CD4-positive, alpha-beta T cell treated with Interleukin-2 at 100 ng/mL for 4 hours (primary cell): ENCODE measurements around the gene HSPBP1.

ENCODE experiments used
- DNase-seq: peaks from one replicate; pipeline ENCODE4 v3.0.0-alpha.2; 2020; ENCODE audit warnings: low spot score

HSPBP1 gene

DNA sequence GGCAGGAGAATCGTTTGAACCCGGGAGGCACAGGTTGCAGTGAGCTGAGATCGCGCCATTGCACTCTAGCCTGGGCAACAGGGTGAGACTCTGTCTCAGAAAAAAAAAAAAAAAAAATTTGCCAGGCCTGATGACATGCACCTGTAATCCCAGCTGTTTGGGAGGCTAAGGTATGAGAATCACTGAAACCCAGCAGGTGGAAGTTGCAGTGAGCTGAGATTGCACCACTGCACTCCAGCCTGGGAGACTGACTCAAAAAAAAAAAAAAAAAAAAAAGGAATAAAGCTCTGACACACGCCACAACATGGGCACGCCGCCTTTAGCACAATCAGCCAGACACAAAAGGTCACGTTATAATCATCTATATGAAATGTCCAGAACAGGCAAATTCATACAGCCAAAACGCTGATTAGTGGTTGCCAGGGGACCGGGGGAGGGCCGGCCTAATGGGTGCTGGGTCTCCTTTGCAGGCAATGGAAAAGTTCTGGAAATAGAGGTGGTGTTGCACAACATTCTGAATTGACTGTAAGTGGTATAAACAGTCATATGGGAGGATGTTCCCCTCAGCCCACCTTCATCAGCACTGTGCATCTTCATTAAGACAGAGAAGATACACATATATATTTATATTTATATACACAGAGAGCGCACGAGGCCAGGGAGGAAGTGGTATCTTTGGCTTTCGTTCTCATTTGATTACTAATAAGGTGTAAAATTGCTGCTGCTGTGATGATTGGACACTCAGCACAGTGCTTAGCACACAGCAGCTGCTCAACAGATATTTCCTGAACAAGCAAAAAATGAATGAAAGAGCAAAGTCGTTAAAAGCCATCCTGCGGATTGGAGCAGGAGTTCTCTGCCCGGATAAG lies 3.8 kb downstream of the HSPBP1 start:
- DNase-seq: peak; percentile 45

DNA sequence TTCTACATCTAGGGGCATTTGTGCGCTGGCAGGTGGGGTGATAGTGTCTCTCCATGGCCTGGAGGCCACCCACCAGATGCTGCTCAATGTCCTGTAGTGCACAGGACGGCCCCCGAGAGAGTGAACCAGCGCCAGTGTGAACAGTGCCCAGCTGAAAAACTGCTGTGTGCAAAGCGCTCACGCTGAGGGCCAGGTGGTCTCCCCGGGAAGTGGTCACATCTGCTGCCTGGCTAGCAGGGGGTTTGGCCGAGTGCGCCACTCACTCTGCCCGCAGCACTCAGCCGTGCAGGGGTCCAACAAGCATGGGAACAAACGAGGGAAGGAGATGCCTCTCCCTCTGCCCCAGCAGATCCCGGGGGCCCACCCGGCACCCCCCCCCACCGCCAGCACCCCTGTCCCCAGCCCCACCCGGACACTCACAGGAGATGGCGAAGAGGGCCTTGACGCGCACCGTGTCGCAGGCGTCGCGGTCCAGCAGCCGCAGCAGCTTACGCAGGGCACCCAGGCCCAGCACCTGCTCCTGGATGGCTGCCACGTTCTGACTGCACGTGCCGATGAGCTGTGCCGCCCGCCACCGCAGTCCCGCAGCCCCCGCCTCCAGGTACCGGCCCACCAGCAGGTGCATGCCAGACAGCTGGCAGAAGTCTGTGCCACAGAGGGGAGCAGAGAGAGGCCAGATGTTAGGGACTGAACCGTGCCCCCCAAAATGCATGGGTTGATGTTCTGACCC lies 5.8 kb downstream of the HSPBP1 start:
- DNase-seq: no peak

DNA sequence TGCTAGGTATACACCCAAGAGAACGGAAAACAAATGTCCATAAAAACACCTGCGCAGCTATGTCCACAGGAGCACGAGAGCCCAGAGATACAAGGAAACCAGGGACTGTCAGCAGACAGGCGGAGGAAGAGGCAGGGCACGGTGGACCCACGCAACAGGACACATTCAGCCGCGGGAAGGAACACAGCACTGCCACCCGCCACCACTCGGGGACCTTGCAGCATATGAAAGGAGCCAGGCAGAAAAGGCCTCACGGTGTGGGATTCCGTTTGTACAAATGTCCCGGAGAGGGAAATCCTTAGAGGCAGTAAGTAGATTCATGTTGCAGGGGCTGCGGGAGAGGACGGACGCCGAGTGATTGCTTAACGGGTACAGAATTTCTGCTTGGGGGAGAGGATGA lies 7.8 kb downstream of the HSPBP1 start:
- DNase-seq: no peak

DNA sequence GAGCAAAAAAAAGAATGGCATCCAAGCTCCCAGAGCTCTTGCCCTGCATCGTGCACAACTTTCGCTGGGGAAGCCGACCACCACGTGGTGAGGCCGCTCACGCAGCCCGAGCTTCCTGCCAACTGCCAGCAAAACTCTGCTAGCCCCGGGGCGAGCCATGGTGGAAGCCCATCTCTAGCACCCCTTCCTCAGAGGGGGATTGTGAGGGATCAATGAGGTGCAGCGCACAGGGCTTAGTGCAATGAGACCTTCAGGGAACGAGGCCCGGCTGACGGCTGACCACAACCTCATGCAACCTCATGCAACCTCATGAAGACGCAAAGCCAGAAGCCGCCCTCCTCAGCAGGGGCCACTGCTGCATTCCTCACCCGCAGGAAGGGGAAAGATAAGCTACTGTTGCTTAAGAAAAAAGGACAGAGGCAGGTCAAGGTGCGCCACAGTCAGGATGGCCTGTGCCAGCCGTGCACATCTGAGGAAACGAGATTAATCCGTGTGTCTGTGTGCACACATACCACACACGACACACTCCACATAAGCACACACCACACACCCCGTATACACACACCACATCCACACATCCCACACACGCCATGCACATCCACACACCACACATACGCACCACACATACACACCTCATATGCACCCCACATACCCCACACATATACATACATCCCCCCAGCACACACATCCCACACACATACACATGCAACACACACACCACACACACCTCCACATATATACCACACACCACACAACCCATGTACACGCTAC lies 9.6 kb downstream of the HSPBP1 start:
- DNase-seq: no peak

DNA sequence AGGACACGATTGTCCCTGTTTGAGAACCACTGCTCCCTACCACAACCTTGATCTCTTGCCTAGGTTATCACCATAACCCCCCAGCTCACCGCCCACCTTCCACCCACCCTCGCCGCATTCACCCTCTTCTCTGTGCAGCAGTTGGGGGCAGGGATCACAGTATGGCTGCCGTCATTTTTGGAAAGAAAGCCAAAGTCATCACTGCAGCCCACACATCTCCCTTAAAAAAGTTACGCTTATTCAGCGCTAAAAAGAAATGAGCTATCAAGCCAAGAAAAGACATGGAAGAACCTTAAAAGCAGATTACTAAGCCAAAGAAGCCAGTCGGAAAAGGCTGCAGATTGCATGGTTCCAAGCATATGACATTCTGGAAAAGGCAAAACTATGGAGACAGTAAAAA lies 10.6 kb downstream of the HSPBP1 start:
- DNase-seq: no peak

DNA sequence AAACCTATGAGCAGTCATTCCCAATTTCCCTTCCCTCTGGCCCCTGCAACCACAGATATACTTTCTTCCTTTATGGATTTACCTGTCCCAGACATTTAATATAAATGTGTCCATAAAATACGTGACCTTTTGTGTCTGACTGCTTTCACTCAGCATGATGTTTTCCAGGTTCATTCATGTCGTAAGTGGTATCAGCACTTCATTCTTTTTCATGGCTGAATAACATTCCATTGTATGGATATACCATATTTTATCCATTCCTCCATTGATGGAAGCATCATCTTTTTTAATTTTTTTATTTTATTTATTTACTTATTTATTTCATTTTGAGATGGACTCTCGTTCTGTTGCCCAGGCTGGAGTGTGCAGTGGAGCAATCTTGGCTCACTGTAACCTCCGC lies 13.1 kb downstream of the HSPBP1 start:
- no peak for DNase-seq

DNA sequence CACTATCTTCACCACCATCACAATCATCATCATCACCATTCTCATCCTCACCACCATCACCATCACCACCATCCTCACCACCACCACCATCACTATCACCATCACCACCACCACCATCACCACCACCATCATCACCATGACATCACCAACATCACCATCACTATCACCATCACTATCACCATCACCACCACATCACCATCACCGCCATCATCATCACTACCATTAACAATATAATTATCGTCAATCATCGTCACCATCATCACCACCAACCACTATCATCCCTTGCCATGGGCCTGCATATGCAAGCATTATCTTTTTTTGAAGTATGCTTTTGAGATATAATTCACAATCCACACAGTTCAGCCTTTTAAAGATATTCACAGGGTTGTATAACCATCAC lies 13.5 kb downstream of the HSPBP1 start:
- DNase-seq: no peak

DNA sequence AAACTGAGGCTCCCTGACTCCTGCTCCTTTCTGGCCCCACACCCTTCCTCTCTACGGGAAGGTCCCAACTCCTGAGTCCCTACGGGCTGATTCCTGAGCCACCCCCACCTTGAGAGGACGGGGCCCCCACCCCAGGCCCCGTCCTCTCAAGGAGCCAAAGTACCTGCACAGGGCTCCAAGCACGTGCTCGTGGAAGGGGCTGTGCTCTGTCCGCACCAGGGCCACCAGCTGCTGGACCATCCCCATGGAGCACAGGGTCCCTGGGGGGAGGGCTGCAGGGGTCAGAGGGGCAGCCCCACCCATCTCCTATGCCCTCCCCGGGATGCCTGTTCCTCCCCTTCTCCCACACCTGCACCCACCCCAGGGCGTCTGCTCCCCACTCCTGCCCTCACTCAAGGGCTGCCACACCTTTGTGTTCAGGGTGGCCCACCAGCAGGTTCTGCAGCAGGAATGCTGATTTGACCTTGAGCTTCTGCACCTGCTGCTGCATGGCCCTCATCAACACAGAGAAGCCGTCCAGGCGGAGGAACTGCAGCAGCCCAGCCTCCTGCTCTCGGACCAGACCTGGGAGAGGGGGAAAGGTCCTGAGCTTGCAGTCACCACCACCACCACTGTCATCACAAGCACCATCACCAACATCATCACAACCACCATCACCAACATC lies 14.1 kb downstream of the HSPBP1 start:
- DNase-seq: no peak

DNA sequence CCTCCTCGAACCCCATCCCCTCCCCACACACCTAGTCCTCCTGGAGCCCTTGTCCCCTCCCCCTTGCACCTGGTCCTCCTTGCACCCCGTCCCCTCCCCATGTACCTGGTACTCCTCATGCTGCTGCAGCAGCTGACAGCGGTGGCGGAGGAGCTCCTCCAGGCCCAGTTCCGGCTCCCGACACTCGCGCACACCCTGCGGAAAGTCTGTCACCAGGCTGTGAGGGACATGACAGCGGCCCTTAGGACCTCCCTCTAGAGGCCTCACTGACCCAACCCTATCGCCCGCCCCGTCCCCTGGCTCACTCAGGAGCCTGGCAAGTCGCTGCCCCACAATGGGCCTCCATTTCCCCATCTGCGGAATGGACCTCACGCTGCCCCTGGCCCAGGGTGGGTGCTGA lies 14.7 kb downstream of the HSPBP1 start:
- DNase-seq: no peak

DNA sequence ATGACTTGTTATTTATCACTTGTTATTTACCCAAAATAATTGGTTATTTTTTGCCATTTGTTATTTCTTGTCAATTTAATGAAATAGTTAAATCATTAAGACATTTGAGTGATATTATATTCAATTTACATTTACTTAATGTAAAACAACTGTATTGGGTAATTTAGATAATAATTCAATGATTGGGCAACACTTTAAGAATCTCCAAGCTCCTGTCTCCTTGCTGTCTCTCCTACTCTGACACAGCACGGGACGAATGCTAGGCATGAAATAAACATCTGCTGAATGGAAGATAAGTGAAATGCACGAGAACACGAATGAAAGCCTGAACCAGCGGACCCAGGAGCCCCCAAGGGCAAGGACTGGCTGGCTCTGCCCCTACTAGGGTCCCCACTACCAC lies 15.4 kb downstream of the HSPBP1 start:
- DNase-seq: no peak

DNA sequence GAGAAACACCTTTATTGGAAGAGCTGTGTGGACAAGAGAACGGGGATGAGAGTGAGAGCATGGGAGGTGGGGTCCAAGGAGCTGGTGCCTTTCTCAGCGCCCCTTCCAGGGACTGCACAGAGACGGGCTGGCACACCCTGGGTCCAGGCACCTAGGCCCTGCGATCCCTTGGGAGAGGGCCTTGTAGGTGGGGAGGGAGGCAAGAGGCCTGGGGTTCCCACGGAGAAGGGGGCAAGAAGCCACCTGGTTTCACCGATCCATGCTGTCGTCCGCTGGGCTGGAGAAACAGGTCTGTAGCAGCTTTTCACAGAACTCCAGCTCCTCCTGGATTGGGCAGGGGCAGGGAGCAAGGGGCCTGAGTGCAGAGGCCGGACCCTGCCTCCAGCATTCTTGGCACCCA lies 17.6 kb downstream of the HSPBP1 start:
- DNase-seq: no peak

DNA sequence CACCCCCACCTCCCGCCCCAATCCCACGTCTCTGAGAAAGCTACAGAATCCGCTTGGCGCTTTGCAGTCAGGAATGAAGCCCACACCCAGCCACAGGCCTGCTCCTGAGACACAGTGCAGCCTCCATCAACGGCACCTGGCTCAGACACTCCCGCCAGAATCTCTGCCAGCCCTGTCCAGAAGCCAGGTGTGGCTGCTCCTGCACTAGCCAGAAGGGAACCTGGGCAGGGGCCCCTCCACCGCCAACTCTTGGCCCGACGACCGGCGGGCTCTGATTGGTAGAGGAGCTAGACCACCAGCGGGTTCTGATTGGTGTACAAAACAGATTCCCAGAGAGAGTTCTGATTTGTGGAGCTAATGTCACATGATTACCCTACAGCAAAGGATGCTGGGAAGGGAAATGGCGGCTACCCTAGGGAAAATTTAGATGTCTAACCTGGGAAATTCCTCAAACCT lies 18.2 kb downstream of the HSPBP1 start:
- DNase-seq: no peak

DNA sequence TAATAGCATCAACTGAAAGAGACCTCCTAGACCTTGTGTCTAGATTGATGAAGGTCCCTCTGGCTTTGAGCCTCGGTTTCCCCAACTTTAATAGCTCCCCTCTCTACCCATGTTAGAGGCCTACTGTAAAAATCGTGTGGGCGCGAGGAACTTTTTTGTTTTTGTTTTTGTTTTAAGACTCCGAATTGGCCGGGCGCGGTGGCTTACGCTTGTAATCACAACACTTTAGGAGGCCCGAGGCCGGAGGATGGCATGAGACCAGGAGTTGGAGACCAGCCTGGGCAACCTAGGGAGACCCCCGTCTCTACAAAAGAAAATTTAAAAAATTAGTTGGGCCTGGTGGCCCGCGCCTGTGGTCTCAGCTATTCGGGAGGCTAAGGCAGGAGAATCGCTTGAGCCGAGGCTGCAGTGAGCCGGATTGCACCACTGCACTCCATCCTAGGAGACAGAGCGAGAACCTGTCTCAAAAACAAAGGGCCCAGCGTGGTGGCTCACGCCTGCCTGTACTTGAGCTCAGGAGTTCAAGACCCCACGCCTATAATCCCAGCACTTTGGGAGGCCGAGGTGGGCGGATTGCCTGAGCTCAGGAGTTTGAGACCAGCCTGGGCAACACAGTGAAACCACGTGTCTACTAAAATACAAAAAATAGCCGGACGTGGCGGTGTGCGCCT lies 20.2 kb downstream of the HSPBP1 start:
- DNase-seq: no peak

DNA sequence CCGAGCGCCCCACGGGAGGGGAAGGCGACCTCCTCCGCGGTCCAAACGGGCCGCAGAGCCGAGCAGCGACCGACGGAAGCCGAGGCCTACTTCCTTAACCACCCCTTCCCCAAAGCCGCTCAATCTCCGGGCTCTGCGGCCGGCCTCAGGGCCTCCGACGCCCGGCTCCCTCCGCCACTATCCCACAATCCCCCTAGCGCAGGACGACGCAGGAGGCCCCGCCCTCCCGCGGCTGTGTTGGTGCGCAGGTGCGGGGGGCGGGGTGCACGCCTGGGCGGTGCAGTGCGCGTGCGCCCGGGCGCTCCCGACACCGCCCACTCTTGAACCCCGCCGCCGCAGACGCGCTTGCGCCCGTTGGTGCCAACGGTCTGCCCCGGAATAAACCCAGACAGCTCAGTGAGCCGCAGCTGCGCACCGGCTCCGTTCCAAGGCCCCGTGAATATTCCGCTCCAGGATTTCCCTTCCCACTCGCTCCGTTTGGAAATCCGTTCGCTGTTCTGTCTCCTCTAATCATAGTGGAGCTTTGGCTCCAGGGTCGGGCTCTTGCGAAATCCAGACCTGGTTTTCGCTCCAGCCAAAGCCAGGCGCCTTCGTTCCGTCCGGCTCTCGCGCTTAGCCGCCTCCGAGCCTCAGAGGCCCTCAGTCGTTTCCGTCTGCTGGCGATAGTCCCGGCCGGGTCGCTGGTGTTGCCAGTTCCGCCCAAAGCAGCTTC lies 20.9 kb downstream of the HSPBP1 start, which contains the start of gene PPP6R1:
Gene PPP6R1, minus strand, starts transcription at position 190 of the 712 bp plus-strand sequence. CDS start 11,914 bp downstream, outside the sequence.
- peak; percentile 94 for DNase-seq

DNA sequence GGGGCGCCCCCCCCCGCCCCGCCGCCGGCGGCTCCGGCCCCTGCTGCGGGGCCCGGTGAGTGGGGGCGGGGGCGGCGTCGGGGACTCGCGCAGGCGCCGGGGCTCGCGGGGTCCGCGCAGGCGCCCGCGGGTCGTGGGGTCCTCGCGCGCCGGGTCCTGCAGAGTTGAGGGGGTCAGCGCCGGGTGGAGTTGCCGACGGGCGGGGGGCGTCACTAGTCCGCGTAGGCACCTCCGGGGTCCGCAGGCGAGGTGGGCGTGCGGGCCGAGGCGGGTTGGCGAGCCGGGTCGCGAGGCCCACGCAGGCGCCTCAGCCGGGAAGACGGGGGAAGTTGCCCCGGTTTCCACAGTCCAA lies 21.5 kb downstream of the HSPBP1 start:
- peak; percentile 28 for DNase-seq

DNA sequence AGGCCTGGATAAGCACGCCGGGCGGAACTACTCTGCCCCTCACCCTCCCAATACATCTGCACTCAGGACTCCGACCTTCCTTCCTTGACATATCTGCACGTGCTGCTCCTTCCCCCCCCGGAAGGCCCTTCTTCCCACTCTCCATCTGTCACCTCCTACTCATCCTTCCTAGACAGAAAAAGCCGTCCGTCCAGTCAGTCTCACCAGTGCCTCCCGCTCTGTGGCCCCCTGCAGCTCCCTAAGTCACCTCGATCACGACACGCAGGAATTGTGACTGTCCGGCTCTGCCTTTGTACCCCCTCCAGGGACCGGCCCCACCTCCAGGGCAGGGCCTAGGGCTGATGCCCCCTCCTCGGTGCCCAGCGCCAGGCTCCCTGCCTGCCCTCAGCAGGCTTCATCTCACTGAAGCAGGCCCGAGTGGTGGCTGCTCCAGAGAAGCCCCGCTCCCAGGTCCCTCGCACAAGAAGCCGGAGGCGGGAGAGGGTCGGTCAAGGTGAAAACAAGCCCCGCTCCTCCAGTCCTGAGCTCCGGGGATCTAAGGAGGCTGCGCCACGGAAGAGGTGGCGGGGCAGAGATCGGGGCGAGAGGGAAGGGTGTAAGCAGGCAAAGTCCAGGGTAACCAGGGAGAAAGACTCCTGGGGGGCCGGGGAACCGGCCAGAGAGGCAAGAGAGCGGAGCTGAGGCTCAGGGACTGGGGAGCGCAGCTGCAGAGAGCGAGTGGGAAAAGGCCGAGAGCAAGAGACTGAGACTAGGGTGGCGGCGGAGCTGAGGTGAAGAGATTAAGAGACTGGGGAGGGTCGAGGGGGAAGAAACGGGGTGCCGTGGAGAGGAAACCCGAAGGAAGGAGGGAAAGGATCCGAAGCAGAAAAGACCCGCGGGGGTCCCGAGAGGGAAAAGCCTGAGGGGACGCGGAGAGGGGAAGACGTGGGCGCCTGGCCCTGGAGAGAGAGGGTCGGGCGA lies 22.2 kb downstream of the HSPBP1 start:
- no peak for DNase-seq

DNA sequence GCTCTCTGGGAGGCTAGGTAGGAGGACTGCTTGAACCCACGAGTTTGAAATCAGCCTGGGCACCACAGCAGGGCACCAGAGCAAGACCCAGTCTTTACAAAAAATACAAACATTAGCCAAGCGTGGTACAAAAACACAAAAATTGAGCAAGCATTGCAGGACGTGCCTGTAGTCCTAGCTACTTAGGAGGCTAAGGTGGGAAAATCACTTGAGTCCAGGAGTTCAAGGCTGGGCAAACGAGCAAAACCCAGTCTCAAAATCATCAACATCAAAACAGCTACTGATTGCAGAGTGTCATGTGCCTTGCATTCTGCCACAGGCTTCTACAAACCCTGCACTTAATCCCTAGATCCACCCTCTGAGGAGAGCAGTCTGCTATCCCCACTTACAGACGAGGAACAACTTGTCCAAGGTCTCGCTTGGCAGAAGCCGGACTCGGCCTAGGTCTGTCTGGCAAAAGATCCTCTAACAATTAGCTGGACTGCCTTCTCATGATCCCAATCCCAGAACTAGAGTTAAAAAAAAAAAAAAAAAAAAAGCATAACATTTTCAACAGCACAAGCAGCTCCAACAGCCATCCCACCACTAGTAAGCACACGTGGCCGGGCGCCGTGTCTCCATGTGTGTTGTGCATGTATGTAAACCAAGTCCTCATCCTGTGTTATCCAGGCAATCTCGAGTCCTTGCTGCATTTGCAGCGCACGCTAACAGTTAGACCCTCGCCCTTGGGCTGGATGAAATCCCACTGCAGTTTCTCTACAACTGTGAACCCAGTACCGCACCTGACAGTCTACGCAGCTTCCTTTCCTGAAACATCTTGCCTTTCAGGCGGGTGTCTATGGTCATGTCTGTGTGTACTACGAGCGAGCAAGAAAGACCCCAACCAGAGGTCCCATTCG lies 23.1 kb downstream of the HSPBP1 start:
- DNase-seq: peak; percentile 14

DNA sequence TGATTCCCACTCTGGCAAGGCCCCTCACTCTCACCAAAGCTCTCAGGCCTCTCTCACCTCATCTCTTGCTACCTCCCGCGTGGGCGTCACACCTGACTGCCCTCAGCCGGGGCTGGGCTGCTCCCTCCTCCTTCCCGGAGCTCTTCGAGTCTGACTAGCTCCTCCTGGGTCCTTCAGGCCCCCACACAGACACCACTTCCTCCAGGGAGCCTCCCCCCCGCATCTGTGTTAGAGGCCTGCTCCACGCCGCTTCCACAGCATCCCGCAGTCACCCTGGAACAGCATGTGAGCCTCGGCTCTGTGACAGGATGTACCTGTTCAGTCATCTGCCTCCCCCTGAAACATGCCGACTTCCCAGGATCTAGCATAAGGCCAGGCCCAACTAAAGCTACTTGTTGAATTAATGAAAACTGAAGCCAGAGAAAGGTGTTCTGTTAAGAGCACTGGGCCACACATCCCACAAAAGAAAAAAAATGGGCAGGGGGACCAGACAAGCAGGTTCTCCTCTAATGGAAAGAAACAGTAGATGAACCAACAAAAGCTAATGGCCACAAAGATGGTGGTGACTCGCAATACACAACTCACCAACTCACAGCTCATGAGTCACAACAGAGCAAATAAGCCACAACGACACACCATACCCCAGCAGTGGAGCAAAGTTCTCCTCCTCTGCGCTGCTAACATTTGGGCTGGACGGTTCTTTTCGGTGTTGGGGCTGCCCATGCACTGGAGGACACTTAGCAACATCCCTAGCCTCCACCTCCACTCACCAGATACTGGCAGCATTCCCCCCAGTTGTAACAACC lies 24.1 kb downstream of the HSPBP1 start:
- peak; percentile 62 for DNase-seq
